C1 segment of cervical spinal cord (tissue), 14 donors: ENCODE measurements around the gene IQCK.

Experiments used
- DNase-seq, 14 donors: peaks; one replicate each; lab custom pipeline; 2025; lab: John Stamatoyannopoulos, UW

Gene IQCK

DNA sequence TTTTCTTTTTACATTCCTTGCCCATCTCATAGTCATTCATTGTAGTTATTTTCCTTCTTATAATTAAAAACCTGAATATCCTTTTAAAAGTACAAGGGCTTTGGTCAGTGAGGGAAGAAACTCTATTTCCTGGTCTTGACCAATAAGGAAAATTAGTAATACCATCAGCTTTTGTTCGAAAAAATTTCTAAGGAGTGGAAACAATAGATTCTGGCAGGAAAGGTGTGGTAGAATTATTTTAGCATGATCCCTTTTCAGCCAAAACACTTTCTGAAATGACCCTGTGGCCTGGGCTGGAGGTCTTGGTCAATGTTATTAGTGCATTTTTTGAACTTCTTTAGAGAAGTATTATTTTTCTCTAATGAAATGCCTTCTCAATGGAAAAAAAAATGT is 36.6 kb downstream of the IQCK start:
- no peak for DNase-seq

DNA sequence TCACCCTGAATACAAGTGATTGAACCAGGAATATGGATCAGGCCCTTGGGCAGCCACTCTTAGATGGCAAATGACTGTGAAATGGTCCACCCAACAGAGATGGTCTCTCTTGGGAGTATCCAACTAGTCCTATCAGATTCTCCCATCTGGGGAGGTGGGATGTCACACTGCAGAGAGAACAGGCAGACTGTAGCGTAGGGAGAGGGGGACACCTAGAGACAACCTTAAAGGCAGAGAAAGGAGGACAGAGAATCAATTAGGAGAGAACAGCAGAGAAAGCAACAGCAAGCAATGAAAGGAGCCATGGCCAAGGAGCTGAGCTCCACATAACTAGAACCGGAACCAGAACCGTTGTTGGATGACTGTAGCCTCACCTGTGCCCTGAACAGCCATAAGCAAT is 37.2 kb downstream of the IQCK start:
- no peak for DNase-seq

DNA sequence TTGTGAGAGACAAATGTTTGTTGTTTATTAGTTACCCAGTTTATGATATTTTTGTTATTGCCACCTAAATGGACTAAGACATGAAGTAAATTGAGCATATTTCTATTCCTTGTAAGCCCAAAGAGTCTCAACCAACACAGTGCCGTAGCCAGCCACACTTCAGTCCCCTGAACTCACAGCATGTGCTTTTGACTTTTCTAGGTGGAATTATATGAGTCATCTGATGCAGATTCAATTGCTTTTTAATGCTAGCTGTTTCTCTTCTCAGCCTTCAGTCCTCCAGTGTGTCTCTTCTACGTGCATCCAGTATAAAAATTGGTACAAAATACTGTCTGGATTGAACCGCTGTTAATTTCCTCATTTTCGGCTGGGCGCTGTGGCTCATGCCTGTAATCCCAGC is 39.0 kb downstream of the IQCK start:
- no peak for DNase-seq

DNA sequence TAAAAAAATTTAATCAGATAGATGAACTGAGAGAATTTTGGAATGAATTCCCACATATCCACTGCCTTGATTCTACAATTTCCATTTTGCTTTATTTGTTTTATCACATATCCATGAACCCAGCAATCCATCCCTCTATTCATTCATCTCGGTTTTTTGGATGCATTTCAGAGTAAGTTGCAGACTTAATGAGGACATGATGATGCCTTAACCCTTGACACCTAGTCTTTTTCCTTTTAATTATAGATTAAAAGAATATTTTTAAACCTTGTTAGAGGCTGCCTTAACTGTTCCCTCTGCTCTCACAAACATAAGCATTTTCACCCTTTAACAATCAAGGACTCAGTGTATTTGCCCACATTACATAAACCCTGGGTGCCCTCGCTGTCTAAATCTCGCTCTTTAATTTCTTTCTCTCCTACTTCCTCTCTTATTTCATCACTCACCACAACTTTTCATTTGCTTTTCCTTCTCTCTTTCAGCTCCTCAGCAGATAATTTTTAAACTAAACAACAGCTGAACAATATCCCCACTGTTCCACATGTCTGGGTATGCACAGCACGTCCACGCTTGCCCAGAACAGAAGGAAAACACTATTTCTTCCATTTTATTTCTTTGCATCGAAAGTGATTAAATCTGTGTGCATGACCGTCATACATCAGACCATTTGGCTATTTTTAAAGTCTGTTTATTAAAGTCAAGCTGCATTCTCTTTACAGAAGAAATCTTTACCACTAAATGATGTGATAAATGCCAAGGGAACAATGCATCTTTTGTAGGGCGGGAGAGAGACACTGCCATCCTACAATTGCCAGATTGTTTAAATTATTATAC is 39.9 kb downstream of the IQCK start:
- DNase-seq: peak in 4 of 14 donors; percentile 6 to 52 (median 19)

DNA sequence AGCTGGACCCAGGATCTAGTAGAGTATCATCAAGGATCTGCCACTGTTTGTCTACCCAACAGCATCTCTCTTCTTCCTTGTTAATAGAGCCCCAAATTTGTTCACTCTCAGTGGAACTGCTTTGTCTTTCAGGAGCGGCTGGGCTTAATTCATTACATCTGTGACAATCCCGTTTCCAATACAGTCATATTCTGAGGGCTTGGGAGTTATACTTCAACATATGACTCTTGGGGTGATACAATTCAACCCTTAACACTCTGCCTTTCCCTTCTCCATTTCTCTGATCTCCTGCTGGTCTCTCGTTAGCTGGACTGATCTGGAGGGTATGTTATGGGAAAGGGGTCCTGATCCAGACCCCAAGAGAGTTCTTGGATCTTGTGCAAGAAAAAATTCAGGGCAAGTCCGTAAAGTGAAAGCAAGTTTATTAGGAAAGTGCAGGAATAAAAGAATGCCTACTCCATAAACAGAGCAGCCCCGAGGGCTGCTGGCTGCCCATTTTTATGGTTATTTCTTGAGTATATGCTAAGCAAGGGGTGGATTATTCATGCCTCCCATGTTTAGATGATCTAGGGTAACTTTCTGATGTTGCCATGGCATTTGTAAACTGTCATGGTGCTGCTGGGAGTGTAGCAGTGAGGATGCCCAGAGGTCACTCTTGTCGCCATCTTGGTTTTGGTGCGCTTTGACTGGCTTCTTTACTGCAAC is 42.4 kb downstream of the IQCK start:
- no peak for DNase-seq

DNA sequence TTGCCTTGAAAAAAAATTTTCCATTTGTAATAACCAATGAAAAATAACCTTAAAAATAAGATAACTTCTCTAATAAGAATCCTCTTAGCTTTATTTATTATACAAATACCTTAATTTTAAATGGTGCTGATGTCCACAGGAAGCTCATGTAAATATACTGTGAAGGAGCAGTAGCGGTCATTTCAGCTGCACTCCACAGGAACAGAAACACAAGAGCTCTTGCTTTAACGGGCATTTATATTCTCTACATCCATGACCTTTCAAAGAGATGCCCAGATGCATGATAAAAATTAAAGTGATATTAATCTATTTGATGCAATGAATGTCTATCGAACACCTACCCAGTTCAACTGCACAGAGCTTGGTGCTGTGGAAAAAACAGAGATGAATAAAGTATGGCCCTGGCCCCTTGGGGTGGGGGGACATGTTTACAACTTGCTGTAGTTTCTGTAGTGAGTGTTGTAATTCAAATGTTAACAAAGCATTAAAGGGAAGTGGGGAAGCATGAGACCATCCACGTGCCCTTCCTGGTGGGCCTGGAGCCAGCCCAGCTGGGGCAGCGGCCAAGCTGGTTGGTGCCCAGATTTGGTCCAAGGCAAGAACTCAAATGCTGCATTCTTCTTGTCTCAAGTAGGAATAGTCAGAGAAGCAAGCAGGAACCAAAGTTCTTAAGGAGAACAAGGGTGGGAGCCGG is 47.9 kb downstream of the IQCK start:
- peak in 12 of 14 donors; percentile 13 to 92 (median 84) for DNase-seq

DNA sequence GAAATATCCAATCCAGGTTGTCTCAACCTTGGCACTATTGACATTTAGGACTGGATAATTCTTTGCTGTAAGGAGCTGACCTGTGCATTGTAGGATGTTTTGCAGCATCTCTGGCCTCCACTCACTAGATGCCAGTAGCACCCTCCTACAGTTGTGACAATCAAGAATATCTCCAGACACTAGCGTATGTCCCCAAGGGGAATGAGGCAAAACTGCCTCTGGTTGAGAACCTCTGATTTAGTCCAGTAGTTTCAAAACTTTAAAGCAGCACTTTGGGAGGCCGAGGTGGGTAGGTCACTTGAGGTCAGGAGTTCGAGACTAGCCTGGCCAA is 48.4 kb downstream of the IQCK start:
- DNase-seq: no peak

DNA sequence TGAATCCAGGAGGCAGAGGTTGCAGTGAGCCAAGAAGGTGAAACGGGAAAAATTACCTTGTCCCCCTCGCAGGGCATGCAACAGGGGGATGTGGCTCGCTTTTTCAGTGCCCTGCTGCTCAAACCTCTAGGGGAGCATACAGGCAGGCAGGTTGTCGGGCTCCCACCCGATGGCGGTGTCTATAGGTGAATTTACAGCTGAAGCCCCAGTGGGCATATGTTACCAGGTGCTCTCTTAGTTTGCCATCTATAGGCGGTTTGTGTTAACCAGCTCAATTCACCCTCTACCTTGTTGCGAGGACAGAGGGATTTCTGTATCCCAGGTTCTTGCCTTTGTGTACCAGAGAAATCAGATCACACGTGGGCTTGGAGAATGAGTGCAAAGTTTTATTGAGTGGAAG is 48.9 kb downstream of the IQCK start:
- no peak for DNase-seq

DNA sequence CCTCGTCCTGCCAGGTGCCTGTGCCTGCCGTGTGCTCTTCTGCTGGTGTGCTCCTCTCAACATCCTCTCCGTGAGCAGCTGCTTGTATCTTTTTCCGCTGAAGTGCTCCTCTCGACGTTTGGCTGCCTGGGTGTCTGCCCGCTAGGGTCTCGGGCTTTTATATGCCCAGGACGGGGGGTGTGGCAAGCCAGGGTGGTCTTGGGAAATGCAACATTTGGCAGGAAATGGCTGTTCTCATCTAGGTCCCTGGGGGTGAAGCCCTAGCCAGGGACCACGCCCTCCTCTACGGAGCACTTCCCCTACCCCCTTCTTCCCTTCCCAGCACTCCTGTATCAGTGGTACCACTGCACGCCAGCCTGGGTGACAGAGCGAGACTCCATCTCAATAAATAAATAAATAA is 49.4 kb downstream of the IQCK start:
- DNase-seq: no peak

DNA sequence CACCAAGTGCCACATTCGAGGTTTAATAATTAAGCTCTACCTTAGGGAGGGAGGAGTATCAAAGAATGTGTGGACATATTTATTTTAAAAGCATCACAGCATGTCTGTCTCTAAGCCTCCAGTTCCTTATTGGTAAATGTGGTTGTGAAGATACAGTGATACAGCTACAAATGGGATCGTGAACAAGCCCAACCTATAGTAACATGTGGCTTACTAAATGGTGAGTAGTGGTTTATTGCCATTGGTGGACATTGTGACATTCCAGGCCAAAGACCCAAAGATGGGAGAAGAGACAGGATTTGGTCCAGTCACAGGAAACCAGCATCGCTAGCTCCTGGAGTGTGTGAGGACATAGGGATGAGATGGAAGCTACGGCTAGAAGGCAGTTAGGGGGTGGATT is 51.2 kb downstream of the IQCK start:
- DNase-seq: no peak

DNA sequence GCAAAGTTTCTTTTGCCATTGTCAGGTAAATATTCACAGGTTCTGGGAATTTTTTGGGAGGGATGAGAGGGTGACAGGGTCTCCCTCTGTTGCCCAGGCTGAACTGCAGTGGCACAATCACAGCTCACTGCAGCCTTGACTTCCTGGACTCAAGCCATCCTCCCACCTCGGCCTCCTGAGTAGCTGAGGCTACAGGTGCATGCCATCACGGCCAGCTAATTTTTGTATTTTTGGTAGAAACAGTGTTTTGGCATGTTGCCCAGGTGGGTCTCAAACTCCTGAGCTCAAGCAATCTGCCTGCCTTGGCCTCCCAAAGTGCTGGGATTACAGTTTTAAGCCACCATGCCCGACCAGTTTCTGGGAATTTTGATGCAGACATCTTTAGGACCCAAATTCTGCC is 53.0 kb downstream of the IQCK start:
- DNase-seq: peak in 1 of 14 donors; percentile 21

DNA sequence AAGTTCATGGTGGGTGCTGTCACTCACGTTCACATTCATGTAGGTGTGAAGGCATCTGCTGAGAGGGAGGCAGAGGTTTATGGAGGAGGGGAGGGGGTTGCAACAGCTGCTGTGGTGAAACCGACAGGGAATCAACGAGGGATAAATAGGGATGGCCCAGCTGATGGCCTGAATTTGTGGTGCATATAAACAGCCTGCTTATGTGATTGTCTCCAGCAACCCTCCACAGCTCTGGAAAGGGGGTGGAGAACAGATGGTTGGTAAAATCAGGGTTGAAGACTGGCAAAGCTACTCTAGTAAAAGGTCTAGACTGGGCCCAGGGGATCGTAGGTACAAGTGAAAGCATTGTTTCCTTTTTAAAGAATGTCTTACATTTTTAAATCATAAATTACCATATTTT is 53.7 kb downstream of the IQCK start:
- peak in 1 of 14 donors; percentile 73 for DNase-seq

DNA sequence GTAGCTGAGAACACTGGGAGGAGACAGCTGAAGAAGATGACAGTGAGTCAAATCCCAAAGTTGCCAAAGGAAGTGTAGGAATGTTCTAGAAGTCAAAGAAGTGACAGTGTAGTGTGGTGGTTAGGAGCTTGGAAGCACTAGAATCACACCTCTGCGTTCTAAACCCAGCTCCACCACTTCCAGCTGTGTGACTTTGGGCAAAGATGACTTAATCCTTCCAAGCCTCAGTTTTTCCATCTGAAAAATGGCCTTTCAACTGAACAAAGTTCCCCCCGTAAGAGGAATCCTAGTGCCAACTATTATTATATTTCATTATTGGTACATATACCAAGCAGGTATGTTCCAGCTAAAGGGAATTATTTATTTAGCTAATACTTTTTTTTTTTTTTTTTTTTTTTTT is 56.0 kb downstream of the IQCK start:
- no peak for DNase-seq

DNA sequence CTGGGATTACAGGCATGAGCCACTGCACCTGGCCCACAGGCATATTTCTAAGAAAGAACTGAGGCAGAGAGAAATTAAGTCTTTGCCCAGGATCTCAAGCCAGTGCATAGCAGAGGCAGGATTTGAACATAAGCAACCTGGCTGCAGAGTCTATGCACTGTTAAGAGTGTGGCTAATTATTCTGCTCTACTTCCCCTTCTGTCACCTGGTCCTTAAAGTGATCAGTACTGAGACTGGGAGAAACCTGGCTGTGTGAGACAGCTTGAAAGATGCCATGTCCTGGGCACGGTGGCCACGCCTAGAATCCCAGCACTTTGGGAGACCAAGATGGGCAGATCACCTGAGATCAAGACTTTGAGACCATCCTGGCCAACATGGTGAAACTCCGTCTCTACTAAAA is 58.1 kb downstream of the IQCK start:
- no peak for DNase-seq

DNA sequence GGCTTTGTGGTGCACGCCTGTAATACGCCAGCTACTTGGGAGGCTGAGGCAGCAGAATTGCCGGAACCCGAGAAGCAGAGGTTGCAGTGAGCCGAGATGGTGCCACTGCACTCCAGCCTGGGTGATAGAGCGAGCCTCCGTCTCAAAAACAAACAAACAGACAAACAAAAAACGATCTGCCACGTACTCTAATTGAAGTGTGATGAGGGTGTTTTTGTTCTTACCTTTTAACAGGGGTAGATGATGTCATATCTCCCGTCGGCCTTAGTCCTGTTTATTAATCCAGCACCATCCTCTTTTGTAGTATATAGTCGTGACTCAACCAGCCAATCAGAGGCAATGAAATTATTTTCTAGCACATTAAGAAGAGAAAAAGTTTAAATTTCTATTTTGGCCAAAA is 58.5 kb downstream of the IQCK start:
- DNase-seq: no peak

DNA sequence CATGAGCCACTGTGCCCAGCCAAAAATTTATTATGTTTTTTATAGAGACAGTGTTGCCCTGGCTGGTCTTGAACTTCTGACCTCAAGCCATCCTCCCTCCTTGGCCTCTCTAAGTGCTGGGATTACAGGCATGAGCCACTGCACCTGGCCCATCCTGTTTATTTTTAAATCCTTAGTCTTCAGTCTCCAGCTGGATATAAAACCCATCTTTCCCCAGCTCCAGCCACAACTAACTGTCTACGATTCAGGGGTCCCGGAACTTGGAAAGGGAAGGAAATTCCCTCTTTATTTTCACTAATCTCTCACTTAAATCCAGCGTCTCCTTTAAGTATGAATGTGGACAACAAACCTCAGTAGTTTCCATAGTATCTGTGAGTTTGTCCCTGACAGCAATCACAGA is 62.2 kb downstream of the IQCK start:
- no peak for DNase-seq

DNA sequence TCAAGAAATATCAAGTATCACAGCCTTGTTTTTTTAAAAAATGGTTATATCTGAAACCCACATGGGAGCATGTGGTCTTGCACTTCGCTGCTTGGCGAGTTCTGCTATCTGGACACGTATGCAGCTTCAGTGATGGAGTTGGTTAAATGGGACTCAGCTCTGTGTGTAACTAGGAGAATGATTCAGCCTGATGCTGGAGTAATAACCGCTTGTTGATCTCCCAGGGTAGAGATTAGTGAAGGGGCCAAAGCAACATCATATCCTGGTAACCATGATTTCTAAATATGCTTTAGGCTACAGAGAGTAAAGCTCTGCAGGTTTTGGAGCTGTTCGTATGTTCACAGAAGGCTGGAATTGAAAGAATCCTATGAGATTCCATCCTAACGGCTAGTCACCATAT is 63.2 kb downstream of the IQCK start:
- DNase-seq: no peak

DNA sequence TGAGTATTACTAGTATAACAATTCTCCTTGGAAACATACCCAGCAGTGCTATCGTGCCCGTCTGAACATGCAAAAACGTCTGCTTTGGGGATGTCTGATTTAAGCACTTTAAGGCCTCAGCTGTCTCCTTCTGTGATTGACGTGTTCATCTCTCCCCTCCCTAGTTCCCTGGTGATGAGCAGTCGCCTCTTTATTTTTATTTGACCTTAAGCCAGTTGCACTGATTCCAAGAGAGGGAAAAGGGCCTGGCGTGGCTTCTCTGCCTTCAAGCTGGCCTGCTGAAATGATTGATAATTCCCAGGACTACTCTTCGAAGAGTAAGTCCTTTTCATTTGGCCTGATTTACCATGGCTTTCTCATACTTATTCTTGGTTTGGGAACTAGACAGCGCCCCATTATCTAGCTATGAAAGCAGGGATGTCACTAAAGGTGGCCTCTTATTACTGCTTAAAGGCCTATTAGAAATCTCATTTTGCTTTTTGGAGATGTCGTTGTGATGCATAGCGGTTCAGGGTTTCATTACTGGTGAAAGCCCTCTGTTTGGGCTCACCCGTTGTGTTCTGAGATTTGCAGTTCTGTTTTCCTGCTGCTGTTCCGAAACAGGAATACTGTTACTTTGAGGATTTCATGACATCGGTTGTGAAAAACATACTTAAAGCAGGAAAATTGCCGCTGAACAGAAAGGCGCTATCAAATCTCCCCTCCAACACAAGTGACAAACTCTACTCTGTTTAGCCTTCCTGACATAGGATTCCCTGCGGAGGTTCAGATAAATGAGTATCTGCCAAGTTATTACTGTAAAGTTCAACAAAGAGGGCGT is 65.5 kb downstream of the IQCK start:
- peak in 6 of 14 donors; percentile 13 to 64 (median 22) for DNase-seq

DNA sequence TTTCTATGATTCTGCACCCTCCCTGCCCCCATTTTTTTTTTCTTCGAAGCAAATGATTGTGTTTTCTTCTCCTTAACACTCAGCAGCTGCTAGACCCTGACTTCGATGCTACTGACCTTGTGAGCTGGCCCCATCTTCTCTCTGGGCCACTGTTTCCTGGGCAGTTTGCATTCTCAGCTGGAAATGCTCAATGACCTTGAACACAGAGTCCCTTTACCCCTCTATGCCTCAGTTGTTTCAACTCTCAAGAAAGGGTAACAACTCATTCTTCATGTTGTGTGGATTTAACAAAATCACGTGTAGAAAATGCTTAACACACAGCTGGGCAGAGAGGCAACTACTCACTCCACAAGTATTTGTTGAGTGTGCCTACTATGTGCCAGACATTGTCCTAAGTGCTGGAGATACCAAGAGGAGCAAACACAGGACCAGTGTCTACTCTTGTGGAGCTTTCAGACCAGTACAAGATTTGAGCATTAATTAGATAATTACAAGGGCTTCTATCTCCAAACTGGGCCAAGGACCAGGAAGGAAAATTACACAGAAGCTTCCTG is 66.2 kb downstream of the IQCK start:
- DNase-seq: no peak

DNA sequence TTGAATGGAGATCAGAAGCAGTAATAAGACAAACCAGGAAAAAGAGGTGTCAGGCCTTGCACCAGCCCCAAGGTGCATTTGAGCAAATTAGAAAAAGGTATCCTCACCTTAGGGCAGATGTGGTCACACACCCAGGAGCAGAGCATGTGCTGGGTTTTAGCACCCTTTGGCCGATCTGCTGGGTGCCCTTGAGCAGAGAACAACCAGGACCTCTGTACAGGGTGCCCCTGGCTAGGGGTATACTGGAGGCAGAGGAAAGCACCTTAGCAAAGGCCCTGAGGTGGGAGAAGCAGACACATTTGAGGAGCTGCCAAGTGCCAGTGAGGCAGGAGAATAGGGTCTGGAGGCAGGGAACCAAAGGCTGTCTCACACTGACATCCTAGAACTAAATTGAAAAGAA is 67.0 kb downstream of the IQCK start:
- DNase-seq: no peak

DNA sequence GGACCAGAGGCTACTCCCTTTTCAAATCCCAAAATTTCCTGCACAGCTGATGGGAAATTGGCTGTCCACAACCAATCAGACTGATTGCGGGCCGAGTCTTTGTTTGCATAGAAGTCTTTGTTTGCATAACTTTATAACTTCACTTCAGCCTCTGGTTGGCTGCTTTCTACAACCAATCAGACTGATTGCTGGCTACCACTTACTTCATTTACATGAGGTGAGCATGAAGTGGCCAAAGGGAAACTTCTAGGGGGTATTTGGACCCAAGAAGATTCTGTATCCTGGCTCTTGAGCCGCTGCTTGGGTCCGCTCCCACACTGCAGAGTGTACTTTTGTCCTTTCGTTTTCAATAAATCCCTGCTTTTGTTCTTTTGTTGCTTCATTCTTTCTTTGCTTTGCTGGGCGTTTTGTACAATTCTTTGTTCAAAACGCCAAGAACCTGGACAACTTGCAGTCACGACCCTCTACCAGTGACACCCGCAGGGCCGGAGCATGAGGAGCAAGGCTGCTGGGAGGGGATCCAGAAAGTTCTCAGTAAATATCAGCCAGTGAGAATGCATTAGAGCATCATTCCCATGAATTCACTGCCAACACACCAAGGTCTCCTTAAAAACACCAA is 67.5 kb downstream of the IQCK start:
- DNase-seq: peak in 9 of 14 donors; percentile 10 to 67 (median 32)
